Activated CD4-positive, alpha-beta T cell treated with anti-CD3 and anti-CD28 coated beads for 4 hours (primary cell): ENCODE measurements around the gene TBC1D22A.

ENCODE experiments used
- DNase-seq, 2 donors: peaks; one replicate each; pipeline ENCODE4 v3.0.0-alpha.2; 2020

The TBC1D22A gene

DNA sequence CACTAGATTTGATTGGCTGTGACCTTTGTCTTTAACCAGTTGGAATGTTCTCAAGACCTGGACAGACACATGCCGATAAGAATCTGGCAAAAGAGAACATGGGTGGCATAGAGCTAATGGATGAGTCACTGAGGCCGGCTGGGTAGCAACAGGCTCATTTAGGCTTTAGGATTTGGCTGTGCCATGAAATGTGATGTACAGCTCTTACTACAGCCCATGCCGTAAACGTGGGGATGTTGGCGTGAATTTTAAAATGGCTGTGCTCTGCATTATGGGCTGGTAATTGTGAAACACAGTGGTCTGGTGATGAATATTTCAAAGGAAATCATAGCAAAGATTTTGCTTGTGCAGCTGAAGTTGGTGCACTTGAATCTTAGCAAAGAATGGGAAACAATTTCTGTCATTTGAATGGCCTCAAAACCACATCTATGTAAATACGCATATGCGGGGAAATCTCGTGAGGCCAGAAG, 332.4 kb downstream of the TBC1D22A start:
- no peak for DNase-seq

GRCh38 chr22:47095395-47096122, 333.1 kb downstream of the TBC1D22A start:
- no peak for DNase-seq

- DNase-seq = no peak
Observed at GRCh38 chr22:47098121-47098520, 335.7 kb downstream of the TBC1D22A start.

GRCh38 chr22:47098554-47098953, 336.1 kb downstream of the TBC1D22A start:
- DNase-seq = no peak

DNA sequence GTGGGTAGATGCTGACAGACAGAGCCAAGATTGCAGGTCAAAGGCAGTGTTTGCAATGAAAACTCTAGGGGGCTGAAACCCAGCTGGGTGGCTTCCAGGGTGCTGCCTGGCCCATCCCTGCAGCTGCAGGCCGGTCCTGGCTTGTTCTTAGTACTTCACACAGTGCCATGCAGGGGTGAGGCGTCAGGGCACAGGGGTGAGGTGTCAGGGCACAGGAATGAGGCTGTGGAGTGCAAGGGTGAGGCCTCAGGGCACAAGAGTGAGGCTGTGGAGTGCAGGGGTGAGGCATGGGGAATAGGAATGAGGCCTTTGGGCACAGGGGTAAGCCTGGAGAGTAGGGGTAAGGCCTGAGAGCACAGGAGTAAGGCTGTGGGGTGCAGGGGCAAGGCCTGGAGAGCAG, 337.6 kb downstream of the TBC1D22A start:
- DNase-seq = no peak

- DNase-seq = no peak
Observed at GRCh38 chr22:47100646-47101200, 338.3 kb downstream of the TBC1D22A start.

DNA sequence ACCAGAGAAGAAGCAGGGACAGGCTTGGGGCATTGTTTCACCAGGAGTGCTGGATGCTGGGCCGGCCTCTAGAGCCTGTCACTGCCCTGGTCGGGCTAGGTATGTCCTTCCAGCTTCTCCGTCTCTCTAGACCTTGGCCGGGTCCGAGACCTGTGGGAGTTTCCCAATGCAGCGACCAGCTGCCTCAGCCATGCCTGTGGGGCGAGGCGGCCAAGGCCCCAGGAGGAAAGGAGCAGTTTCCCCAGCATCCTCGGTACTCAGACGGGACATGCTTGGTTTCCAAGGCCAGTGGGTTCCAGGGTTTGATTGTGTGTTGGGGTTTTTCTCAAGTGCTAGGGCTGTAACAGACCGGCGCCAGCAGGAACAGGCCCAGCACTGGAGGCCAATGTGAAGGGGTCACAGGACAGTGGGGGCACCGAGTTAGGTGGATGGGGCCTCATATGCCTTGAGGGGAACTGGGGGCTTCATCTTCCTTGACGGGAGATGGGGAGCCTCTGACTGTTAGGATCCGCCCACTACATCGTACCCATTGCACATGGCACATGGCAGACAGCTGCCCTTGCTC, 339.0 kb downstream of the TBC1D22A start:
- no peak for DNase-seq

DNA sequence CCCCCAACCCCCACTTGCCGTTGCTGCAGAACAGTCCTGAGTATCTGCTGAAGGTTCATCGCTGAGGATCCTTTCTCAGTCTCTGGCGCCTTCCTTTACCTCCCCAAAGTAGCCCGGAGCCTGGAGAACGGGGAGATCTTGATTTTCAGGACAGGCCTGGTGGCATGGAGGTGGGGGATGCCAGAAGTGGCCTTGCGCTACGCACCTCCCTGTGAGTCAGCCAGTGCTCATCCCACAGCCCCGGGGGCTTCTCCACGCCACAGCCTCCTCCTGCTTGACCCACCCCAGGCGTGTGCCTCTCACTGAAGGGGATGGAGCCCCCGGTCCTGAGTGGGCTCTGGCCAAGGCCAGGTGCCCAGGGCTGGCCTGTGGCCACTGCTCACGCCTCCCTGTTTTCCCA, 339.6 kb downstream of the TBC1D22A start:
- no peak for DNase-seq

DNA sequence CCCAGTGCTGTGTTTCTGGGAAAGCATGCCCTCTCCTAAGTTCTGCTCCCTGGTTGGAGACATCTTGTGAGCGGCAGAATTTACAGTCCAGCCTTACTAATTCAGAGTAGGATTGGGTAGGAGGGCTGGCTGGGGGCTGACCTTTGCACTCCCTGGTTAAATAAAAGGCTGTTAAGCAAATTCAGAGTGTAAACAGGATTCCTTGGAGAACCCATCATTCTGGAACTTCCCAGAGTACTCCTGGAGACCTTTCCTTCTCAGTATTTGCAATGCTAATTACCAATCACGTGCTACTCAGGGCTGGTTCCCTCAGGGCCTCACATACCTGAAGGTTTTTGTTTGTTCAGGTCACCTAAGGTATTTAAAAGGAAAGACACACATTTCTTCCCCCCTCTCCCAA, 340.2 kb downstream of the TBC1D22A start:
- DNase-seq = no peak

- no peak for DNase-seq
Observed at GRCh38 chr22:47105085-47105484, 342.6 kb downstream of the TBC1D22A start.

- no peak for DNase-seq
Observed at GRCh38 chr22:47106806-47107205, 344.4 kb downstream of the TBC1D22A start.

GRCh38 chr22:47107431-47107830, 345.0 kb downstream of the TBC1D22A start:
- no peak for DNase-seq

DNA sequence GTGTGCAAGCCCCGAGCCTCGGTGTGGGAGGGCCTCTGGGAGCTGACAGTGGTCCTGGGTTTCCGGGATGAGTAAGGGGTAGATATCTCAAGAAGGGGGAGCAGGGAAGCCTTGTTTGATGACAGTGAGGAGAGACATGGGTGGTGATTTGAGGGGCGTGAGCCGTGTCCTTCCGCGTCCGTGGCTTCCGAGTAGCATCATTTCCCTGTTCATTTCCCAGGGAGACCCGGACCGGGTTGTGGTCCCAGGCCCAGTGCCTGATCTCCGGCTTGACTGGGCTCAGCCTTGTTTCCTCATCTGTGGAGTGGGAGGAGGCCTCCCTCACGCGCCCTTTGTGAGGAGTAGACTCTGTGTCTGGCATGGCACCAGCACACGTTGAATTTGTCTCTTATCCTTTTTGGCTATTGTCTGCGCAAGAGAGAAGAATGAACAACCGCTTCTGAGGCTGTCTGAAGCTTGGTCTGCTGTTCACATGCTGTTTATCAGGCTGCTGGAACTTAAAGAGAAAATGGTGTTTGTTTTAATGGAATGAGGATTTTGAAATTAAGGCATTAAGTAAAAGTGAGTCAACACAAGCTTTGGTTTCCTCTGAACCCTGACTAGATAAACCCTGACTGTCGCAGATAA, 348.5 kb downstream of the TBC1D22A start:
- DNase-seq = no peak

DNA sequence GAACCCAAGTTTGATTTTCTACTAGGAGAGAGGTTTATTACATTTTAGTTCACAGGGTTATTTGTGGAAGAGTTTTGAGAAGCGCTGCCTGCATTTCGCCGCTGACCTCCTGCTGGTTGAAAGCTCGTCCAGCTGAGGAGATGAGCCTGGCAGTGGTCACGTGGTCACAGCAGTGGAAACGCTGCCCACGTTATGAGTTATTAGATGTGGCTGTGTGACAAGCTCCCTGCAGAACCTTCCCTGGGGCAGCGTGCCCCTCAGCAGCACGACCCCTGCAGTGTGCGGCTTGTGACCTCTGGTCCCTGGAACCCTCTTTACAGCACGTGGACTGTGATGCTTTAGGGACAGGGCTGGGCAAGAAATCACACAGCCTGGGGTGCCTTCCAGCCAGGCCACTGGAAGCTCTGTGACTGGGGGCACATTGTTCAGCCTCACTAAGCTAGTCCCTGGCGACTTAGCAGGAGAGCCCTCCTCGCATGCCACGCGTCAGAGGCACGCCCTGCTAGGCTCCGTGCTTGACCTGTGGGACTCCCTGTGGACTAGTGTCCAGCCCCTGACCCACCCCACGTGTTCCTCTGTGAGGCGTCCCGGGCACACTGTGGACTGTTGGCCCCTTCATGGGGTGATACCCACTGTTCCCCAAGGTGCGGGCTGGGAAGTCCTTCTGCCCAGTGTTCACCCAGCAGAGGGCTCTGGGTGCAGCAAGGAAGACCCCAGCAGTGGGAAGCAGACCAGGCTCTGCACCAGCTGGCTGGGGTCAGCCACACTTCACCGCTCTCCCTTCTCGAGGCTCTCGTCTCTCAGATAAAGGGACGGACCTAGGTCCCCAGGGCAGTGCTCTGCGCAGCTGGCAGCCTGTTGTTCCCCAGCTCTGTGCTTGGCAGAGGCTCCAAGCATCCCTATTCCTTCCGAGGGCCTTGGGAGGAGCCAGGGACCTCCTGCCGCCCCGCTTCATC, 349.5 kb downstream of the TBC1D22A start:
- no peak for DNase-seq

GRCh38 chr22:47112582-47112965, 350.1 kb downstream of the TBC1D22A start:
- no peak for DNase-seq

GRCh38 chr22:47112994-47113852, 350.8 kb downstream of the TBC1D22A start:
- no peak for DNase-seq

DNA sequence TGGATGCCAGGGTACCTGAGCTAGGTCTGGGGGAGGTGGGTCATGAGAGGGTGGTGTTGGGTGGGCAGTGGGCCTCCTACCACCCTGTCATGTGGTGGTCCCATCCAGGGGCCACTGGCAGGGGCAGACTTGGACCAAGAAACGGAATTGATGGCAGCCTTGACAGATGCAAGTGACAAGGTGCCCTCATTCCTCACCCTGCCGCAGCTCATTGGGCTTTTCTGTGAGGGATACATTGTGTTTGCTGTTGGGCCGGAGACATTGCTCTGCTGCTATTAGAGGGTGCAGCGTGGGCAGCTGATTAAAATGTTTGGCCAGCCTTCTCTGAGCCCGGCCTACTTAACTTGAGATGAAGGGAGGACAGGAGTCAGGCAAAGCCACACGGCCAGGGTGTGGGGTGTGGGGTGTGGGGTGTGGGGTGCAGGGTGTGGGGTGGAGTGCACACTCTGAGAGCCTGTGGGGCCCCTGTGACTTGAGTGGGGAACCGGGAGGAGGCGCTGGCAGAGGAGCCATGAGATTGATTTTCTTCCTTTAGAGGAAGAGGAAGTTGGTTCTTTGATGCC, 351.5 kb downstream of the TBC1D22A start:
- DNase-seq = no peak

GRCh38 chr22:47114813-47115517, 352.5 kb downstream of the TBC1D22A start:
- no peak for DNase-seq

- DNase-seq = no peak
Observed at GRCh38 chr22:47115518-47115890, 353.1 kb downstream of the TBC1D22A start.

DNA sequence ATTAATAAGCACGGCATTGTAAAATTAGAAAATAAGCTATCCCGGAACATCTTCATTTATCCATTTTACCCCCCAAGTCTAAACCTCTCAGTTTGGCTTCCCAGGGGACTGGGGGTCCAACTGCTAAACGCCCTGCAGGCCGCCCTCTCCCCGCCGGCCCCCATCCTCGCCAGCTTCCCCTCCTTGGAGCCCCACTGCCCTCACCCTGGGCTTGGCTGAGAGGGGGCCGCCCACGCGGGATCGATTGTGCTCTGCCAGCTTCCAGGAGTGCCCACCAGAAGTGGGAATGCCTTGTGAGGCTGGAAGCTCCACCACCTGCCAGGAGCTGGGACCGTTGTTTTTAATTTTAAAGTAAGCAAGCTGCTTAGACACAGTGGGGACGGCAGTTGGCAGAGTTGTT, 353.5 kb downstream of the TBC1D22A start:
- no peak for DNase-seq
